ENCODE data around the gene HS3ST3B1. TPM values are rescaled to one million over a fixed set of nuclear protein-coding genes. Genes with fewer than 3 reads are reported as not detected.

HS3ST3B1 gene
- polyA plus RNA-seq, 2 donors, result 1.4 to 1.7 TPM

DNA sequence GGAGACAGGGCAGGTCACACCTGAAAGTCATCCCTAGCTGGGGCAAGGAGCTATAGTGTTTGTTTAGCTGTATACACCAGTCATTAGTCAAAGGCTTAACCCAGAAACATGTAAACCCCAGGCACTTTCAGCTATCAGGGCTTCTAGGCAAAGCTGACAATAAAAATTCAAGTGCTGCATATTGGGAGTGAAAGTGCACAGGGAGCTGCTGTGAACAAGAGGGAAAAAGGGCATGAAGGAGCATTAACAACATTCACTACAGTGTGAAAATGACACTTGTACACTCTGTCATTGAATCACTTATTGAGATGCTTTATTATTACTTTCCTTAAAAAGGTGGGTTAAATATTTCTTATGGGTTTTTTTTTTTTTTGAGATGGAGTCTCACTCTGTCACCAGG, 92.8 kb downstream of the HS3ST3B1 start:
- no peaks in the 10 kb centered on the region for H3K27me3 ChIP-seq (ENCODE audit: control insufficient read depth in 1 of 2, insufficient read depth in 2 of 2, low read length in 2 of 2)
- no peaks in the 10 kb centered on the region for H3K9me3 ChIP-seq (ENCODE audit: control insufficient read depth in 2 of 2, insufficient read depth in 1 of 2, low read depth in 1 of 2, low read length in 1 of 2)
- no peaks in the 10 kb centered on the region for H3K4me1 ChIP-seq (ENCODE audit: control insufficient read depth in 2 of 2, insufficient read depth in 2 of 2, low read length in 1 of 2)
- no peak overlapping the region for H3K4me3 ChIP-seq (ENCODE audit: low read depth in 1 of 2, low read length in 2 of 2)
- H3K27ac ChIP-seq (ENCODE audit: low read depth in 2 of 2, low read length in 1 of 2), result no peak overlapping the region
- no peaks in the 10 kb centered on the region for H3K36me3 ChIP-seq (ENCODE audit: control insufficient read depth in 2 of 2, insufficient read depth in 2 of 2, low read length in 1 of 2)

DNA sequence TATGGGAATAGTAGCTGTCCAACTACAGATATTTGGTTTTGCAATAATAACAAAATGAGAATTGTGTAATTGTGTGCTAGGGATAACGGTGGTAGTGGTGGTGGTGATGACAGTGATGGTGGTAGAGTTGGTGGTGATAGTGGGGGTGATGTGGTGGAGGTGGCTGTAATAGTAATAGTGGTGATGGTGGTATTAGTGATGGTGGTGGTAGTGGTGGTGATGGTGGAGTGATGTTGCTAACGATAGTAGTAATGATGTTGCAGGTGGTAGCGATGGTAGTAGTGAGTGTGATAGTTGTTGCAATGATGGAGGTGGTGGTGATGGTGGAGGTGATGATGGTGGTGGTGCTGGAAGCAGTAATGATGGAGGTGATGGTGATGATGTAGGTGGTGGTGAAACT, 94.4 kb downstream of the HS3ST3B1 start:
- Histone ChIP-seq H3K4me3 (ENCODE audit: low read depth in 1 of 2, low read length in 2 of 2) (no peak overlapping the region), H3K9me3 (ENCODE audit: control insufficient read depth in 2 of 2, insufficient read depth in 1 of 2, low read depth in 1 of 2, low read length in 1 of 2) (no peaks in the 10 kb centered on the region), H3K4me1 (ENCODE audit: control insufficient read depth in 2 of 2, insufficient read depth in 2 of 2, low read length in 1 of 2) (no peaks in the 10 kb centered on the region), H3K27ac (ENCODE audit: low read depth in 2 of 2, low read length in 1 of 2) (no peak overlapping the region), H3K27me3 (ENCODE audit: control insufficient read depth in 1 of 2, insufficient read depth in 2 of 2, low read length in 2 of 2) (no peaks in the 10 kb centered on the region), H3K36me3 (ENCODE audit: control insufficient read depth in 2 of 2, insufficient read depth in 2 of 2, low read length in 1 of 2) (no peaks in the 10 kb centered on the region)
- 92 to 94% methylated on average over 3 of the region's 3 CpGs for WGBS, 2 donors

DNA sequence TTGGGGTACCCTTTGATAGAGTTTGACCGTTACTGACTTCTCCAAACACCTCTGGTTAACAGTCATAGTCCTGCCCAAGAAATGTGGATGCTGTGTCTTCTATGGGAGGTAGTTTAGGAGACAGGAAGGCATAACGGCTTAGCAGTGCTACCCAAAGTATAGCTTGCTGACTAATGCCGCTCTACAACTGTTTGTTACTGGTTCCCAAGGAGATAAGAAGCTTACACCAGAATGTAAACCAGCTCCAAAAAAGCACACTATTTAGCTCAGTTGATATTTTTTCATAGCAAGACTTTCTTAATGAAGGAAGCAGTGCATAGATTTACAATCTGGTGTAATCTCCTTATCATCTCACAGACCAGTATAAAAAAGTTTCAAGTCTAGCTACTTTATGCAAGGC, 95.7 kb downstream of the HS3ST3B1 start:
- no peaks in the 10 kb centered on the region for H3K36me3 ChIP-seq (ENCODE audit: control insufficient read depth in 2 of 2, insufficient read depth in 2 of 2, low read length in 1 of 2)
- H3K4me1 ChIP-seq (ENCODE audit: control insufficient read depth in 2 of 2, insufficient read depth in 2 of 2, low read length in 1 of 2), result no peaks in the 10 kb centered on the region
- no peak overlapping the region for H3K4me3 ChIP-seq (ENCODE audit: low read depth in 1 of 2, low read length in 2 of 2)
- H3K9me3 ChIP-seq (ENCODE audit: control insufficient read depth in 2 of 2, insufficient read depth in 1 of 2, low read depth in 1 of 2, low read length in 1 of 2), result no peaks in the 10 kb centered on the region
- H3K27me3 ChIP-seq (ENCODE audit: control insufficient read depth in 1 of 2, insufficient read depth in 2 of 2, low read length in 2 of 2), result no peaks in the 10 kb centered on the region
- 28 to 34% methylated on average over 3 of the region's 3 CpGs for whole genome bisulfite sequencing, 2 donors
- H3K27ac ChIP-seq (ENCODE audit: low read depth in 2 of 2, low read length in 1 of 2), result no peak overlapping the region

DNA sequence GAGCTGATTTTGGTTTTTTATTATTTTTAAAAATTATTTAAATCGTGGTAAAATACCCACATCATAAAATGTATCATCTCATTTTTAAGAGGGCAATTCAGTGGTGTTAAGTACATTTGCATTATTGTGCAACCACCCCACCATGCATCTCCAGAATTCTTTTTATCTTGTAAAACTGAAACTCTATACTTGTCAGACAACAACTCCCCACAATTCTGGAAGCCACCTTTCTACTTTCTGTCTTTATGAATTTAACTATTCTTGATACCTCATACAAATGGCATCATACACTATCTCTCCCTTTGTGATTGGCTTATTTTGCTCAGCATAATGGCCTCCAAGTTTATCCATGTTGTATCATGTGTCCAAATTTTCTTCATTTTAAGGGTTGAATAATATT, 97.9 kb downstream of the HS3ST3B1 start:
- Histone ChIP-seq H3K4me3 (ENCODE audit: low read depth in 1 of 2, low read length in 2 of 2) (no peak overlapping the region), H3K27ac (ENCODE audit: low read depth in 2 of 2, low read length in 1 of 2) (no peak overlapping the region), H3K9me3 (ENCODE audit: control insufficient read depth in 2 of 2, insufficient read depth in 1 of 2, low read depth in 1 of 2, low read length in 1 of 2) (peaks cover 0 to 3% of the 10 kb centered on the region in 2 donors), H3K27me3 (ENCODE audit: control insufficient read depth in 1 of 2, insufficient read depth in 2 of 2, low read length in 2 of 2) (no peaks in the 10 kb centered on the region), H3K4me1 (ENCODE audit: control insufficient read depth in 2 of 2, insufficient read depth in 2 of 2, low read length in 1 of 2) (no peaks in the 10 kb centered on the region), H3K36me3 (ENCODE audit: control insufficient read depth in 2 of 2, insufficient read depth in 2 of 2, low read length in 1 of 2) (no peaks in the 10 kb centered on the region)
- WGBS, 2 donors, result 72 to 74% methylated on average over 1 of the region's 1 CpG

Other genes with a start within 250 kb of the HS3ST3B1 start
- gene COX10, start 231.6 kb upstream of the HS3ST3B1 start, polyA plus RNA-seq, result 1 to 10 TPM; 6.8 to 9.7 TPM
- not detected for gene CDRT15, start 64.2 kb upstream of the HS3ST3B1 start, polyA plus RNA-seq

Measured in esophagus (tissue), 2 donors.